HG03354 (cell line): Measurements from ENCODE around the gene KRTAP1-1.
"Not testable (repeated sequence)": the region's sequence is repeated elsewhere in the genome, so short reads cannot be mapped to it uniquely, and the experiment has no call there.

Experiments used
- ATAC-seq: cut with Tn5 transposase; IDR thresholded peaks from one replicate; pipeline ENCODE4 v1.9.1; 2021; ENCODE audit warnings: mild to moderate bottlenecking; ENCODE audit not compliant: unreplicated experiment, poor library complexity, severe bottlenecking

The KRTAP1-1 gene

GRCh38 chr17:41058741-41059140 lies 17.5 kb upstream of the KRTAP1-1 start:
- ATAC-seq, result no peak

GRCh38 chr17:41057547-41057946 lies 16.3 kb upstream of the KRTAP1-1 start:
- no peak for ATAC-seq

- not testable (repeated sequence) for ATAC-seq
Observed at GRCh38 chr17:41055130-41055529, 13.9 kb upstream of the KRTAP1-1 start, which contains the start of gene KRTAP2-2. Gene KRTAP2-2, minus strand, starts transcription at chr17:41055230. Its CDS starts 19 bp downstream, at chr17:41055211.

DNA sequence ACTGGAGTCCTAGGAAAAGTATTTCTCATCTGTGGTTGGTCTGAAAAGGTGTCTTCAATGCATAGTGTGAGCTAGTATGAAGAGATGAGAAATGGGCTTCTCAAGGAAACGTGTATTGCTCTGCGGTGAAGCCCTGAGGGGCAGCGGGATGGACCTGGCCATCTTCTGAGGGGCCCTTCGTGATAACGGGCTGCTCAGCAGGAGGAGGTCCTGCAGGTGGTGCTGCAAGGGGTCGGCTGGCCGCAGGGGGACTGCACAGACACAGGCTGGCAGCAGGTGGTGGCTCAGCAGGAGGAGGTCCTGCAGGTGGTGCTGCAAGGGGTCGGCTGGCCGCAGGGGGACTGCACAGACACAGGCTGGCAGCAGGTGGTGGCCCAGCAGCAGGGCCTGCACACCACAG lies 13.3 kb upstream of the KRTAP1-1 start:
- not testable (repeated sequence) for ATAC-seq

GRCh38 chr17:41054025-41054424 lies 12.8 kb upstream of the KRTAP1-1 start:
- ATAC-seq, result no peak

DNA sequence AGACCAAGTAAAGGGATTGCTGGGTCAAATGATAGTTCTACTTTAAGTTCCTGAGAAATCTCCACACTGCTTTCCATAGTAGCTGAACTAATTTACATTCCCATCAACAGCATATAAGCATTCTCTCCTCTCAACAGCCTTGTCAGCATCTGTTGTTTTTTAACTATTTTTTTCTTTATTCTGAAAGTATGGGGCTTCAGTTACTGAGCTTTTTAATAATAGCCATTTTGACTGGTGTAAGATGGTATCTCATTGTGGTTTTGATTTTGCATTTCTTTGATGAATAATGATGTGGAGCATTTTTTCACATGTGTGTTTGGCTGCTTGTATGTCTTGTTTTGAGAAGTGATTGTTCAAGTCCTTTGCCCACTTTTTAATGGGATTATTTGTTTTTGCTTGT lies 11.3 kb upstream of the KRTAP1-1 start:
- ATAC-seq, result no peak

- ATAC-seq, result no peak
Observed at GRCh38 chr17:41049110-41049509, 7.9 kb upstream of the KRTAP1-1 start.

- no peak for ATAC-seq
Observed at GRCh38 chr17:41048441-41048840, 7.2 kb upstream of the KRTAP1-1 start.

GRCh38 chr17:41046735-41047465 lies 5.7 kb upstream of the KRTAP1-1 start, which contains the start of gene KRTAP2-1:
Gene KRTAP2-1, minus strand, starts transcription at chr17:41047316. Its CDS starts 49 bp downstream, at chr17:41047267.
- ATAC-seq, result not testable (repeated sequence)

DNA sequence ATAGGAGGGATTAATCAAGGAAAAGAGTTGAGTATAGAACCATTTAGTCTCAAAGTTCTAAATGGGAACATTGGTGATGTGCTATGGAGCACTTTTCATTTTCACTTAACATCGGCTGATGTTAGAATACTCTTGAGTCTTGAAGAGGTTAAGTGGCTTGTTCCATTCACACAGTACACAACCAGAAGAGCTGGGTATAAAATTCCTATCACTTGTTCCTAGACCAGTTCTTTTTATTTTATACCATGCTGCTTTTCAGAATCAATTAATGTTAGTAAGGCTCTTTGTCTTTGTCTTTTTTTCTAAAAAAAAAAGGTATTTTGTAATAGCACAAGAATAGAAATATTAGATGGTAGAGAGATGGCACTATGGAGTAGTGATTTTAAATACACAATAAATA lies 1.7 kb upstream of the KRTAP1-1 start:
- ATAC-seq, result no peak

DNA sequence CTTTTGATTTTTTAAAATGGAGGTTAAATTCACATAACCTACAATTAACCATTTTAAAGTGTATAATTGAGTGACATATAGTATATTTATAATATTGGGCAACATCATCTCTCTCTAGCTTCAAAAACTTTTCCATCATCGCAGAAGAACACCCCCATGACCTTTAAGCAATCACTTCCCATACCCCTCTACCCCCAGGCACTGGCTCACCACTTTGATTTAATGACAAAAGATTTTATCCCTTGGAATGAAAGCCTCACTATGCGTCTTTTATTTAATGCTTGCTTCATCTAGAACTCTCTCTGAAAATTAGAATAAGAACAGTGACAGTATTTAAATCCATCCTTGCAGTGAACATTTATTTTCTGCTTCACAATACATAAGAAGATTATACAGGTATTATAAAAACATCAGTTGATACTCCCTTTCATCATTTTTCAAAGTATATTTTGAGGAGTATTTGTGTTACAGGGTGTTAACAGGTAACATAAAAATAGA lies 3.3 kb downstream of the KRTAP1-1 start:
- no peak for ATAC-seq

GRCh38 chr17:41034346-41034935 lies 6.8 kb downstream of the KRTAP1-1 start, which contains the start of gene KRTAP1-3:
Gene KRTAP1-3, minus strand, starts transcription at chr17:41034874. Its CDS starts 53 bp downstream, at chr17:41034821.
- not testable (repeated sequence) for ATAC-seq

GRCh38 chr17:41029633-41030245 lies 11.5 kb downstream of the KRTAP1-1 start, which contains the start of gene KRTAP1-4:
Gene KRTAP1-4, minus strand, starts transcription at chr17:41030195. Its CDS starts 117 bp downstream, at chr17:41030078.
- ATAC-seq, result no peak

- no peak for ATAC-seq
Observed at GRCh38 chr17:41026715-41027471, 14.4 kb downstream of the KRTAP1-1 start, which contains the start of gene KRTAP1-5. Gene KRTAP1-5, minus strand, starts transcription at chr17:41027208. Its CDS starts 53 bp downstream, at chr17:41027155.

- ATAC-seq, result no peak
Observed at GRCh38 chr17:41024697-41025096, 16.6 kb downstream of the KRTAP1-1 start.

DNA sequence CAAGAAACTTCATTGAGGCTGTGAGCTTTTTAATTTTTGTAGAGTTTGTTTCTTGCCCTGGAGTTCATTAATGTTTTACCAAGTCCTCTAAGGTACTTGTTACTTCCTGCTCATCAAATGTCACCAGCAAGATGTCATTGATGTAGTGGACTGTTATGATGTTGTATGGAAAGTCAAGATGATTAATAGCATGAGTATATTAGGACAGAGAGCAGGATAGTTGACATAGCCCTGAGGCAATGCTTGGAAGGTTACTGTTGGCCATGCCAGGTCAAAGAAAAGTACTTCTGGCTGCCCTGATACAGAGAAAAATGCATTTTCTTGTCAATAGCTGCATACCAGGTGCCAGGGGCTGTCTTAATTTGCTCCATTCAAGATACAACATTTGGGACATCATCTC lies 20.9 kb downstream of the KRTAP1-1 start:
- ATAC-seq, result no peak

DNA sequence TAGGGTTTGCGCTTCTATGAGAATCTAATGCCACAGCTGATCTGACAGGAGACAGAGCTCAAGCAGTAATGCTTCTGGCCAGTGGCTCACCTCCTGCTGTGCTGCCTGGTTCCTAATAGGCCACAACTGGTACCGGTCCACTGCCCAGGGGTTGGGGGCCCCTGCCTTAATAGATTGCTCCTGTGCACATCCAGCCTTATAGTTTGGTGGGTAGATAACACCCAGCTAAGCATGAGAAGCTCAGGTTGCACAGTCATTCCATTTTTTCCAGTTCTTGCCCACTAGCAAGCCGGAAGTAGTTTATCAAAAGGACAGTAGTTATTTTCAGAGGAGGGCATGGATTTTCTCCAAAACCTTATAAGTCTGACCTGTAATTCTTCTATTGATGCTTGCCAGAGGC lies 21.8 kb downstream of the KRTAP1-1 start:
- no peak for ATAC-seq

- no peak for ATAC-seq
Observed at GRCh38 chr17:41018541-41018940, 22.7 kb downstream of the KRTAP1-1 start.

GRCh38 chr17:41016578-41017215 lies 24.6 kb downstream of the KRTAP1-1 start:
- no peak for ATAC-seq
